GM23338 (cell line): ENCODE measurements around the gene SCARF1. TPM values are rescaled to one million over a fixed set of nuclear protein-coding genes. Genes with fewer than 3 reads are reported as not detected.
A peak's percentile ranks its signal among the peaks of the same experiment; 100 is the strongest.

Experiments
- ATAC-seq: fragments of 200-7000 bp; cut with Tn5 transposase; 3 replicates; pipeline ENCODE4 v1.9.1; 2020
- DNase-seq: peaks from one replicate; pipeline ENCODE4 v3.0.0-alpha.2; 2015; ENCODE audit warnings: low spot score
- H2AFZ ChIP-seq: fragments of 200-600 bp; sonication (generic); 2 replicates; pipeline ENCODE4 v1.8.0; 2016; ENCODE audit warnings: antibody characterized with exemption, mild to moderate bottlenecking, moderate library complexity
- H3F3A ChIP-seq: fragments of 200-600 bp; sonication (generic); replicated peaks from 2 replicates; pipeline ENCODE4 v1.8.0; 2017; ENCODE audit warnings: antibody characterized with exemption, mixed run types, low read depth
- H3K27ac ChIP-seq: fragments of 200-600 bp; sonication (generic); 2 replicates; pipeline ENCODE4 v1.6.1; 2016; ENCODE audit warnings: low read depth
- H3K27me3 ChIP-seq: fragments of 200-600 bp; sonication (generic); 2 replicates; pipeline ENCODE4 v1.8.0; 2016; ENCODE audit warnings: mild to moderate bottlenecking, mixed run types, moderate library complexity; ENCODE audit not compliant: insufficient read depth
- H3K36me3 ChIP-seq: fragments of 200-600 bp; sonication (generic); 2 replicates; pipeline ENCODE4 v1.8.0; 2016; ENCODE audit warnings: mild to moderate bottlenecking; ENCODE audit not compliant: insufficient read depth
- H3K4me1 ChIP-seq: fragments of 200-600 bp; sonication (generic); 2 replicates; pipeline ENCODE4 v1.8.0; 2016; ENCODE audit warnings: mild to moderate bottlenecking, moderate library complexity; ENCODE audit not compliant: insufficient read depth
- H3K4me2 ChIP-seq: fragments of 200-600 bp; sonication (generic); 2 replicates; pipeline ENCODE4 v1.7.1; 2017; ENCODE audit warnings: mixed run types
- H3K4me3 ChIP-seq: fragments of 200-600 bp; sonication (generic); 2 replicates; pipeline ENCODE4 v1.6.1; 2016; ENCODE audit warnings: mixed run types
- H3K79me2 ChIP-seq: fragments of 200-600 bp; sonication (generic); replicated peaks from 2 replicates; pipeline ENCODE4 v1.8.0; 2017; ENCODE audit warnings: mild to moderate bottlenecking; ENCODE audit not compliant: insufficient read depth
- H3K9me2 ChIP-seq: fragments of 200-600 bp; sonication (generic); 2 replicates; pipeline ENCODE4 v1.8.0; 2017; ENCODE audit not compliant: insufficient read depth
- H4K20me1 ChIP-seq: fragments of 200-600 bp; sonication (generic); replicated peaks from 2 replicates; pipeline ENCODE4 v1.8.0; 2017; ENCODE audit warnings: mild to moderate bottlenecking; ENCODE audit not compliant: insufficient read depth
- H3K27ac Mint-ChIP-seq: 2 replicates; pipeline ENCODE4 v1.8.0; 2020; ENCODE audit warnings: inconsistent platforms, mild to moderate bottlenecking, moderate library complexity, mixed read lengths
- H3K27me3 Mint-ChIP-seq: 3 replicates; pipeline ENCODE4 v1.8.0; 2022; ENCODE audit warnings: low read depth, mild to moderate bottlenecking, moderate library complexity, mixed read lengths, inconsistent platforms; ENCODE audit not compliant: insufficient read depth, poor library complexity
- H3K36me3 Mint-ChIP-seq: 3 replicates; pipeline ENCODE4 v1.8.0; 2021; ENCODE audit warnings: low read depth, mild to moderate bottlenecking, inconsistent platforms, moderate library complexity, mixed read lengths
- H3K4me1 Mint-ChIP-seq: 3 replicates; pipeline ENCODE4 v1.8.0; 2020; ENCODE audit warnings: mild to moderate bottlenecking, inconsistent platforms, mixed read lengths
- H3K4me3 Mint-ChIP-seq: 3 replicates; pipeline ENCODE4 v1.8.0; 2021; ENCODE audit warnings: moderate library complexity, mild to moderate bottlenecking, inconsistent platforms, mixed read lengths
- H3K9me3 Mint-ChIP-seq: 3 replicates; pipeline ENCODE4 v1.8.0; 2020; ENCODE audit warnings: moderate library complexity, mild to moderate bottlenecking, inconsistent platforms, mixed read lengths
- CREB1 ChIP-seq: fragments of 250-450 bp; sonication (Bioruptor Pico); IDR thresholded peaks from 2 replicates; pipeline ENCODE4 v1.5.0; 2020; ENCODE audit warnings: low read depth, mild to moderate bottlenecking, moderate library complexity
- CTCF ChIP-seq, 2 experiments: fragments of 200-600 bp in 1 of 2; sonication (generic) in 1 of 2; conservative IDR thresholded peaks; 2 replicates each; pipeline versions ENCODE4 v1.5.1 to v1.6.1; 2016 to 2017; ENCODE audit warnings: antibody characterized with exemption in 2 of 2, low read depth in 2 of 2, mild to moderate bottlenecking in 2 of 2, moderate library complexity in 1 of 2
- NANOG ChIP-seq: IDR thresholded peaks from 2 replicates; pipeline ENCODE4 v1.6.1; 2016; ENCODE audit warnings: antibody characterized with exemption, borderline replicate concordance
- POLR2AphosphoS5 ChIP-seq: IDR thresholded peaks from 2 replicates; pipeline ENCODE4 v1.6.1; 2016; ENCODE audit warnings: antibody characterized with exemption, low read depth
- REST ChIP-seq: IDR thresholded peaks from one replicate; pipeline ENCODE4 v1.6.1; 2018; ENCODE audit warnings: antibody characterized with exemption; ENCODE audit not compliant: unreplicated experiment
- STAT1 ChIP-seq: IDR thresholded peaks from one replicate; pipeline ENCODE4 v1.6.1; 2016; ENCODE audit warnings: antibody characterized with exemption; ENCODE audit not compliant: unreplicated experiment
- ZNF331 ChIP-seq: fragments of 250-450 bp; sonication (Bioruptor Pico); IDR thresholded peaks from 2 replicates; pipeline ENCODE4 v1.5.0; 2020; ENCODE audit warnings: low read depth, mild to moderate bottlenecking, moderate library complexity
- ZNF462 ChIP-seq: fragments of 250-450 bp; sonication (Bioruptor Pico); IDR thresholded peaks from 2 replicates; pipeline ENCODE4 v1.5.0; 2020; ENCODE audit warnings: mild to moderate bottlenecking, moderate library complexity
- polyA plus RNA-seq: library from polyadenylated mRNA; unstranded; fragments of >200 nt; fragmentation: Nextera tagmentation; extraction: Ambion mirVana; gene quantifications from 2 replicates; pipeline ENCODE4 v1.2.1, GENCODE V29; 2016
- total RNA-seq: library from RNA; depleted of rRNA; stranded (reverse); fragments of >200 nt; shearing (Covaris generic); gene quantifications from 2 replicates; pipeline ENCODE4 v1.2.3, GENCODE V29; 2014

The SCARF1 gene
- total and polyA plus RNA-seq, 2 experiments from 2014 or later: 0.76 to 1.6 TPM

GRCh38 chr17:1617620-1618174, 27.8 kb downstream of the SCARF1 start:
- Mint-ChIP-seq H3K9me3 (no peaks in the 10 kb centered on the region), H3K27me3 (peaks cover 5% of the 10 kb centered on the region), H3K4me3 (no peak overlapping the region), H3K36me3 (0 out of 3 replicates have a peak, but pooled peaks cover 3% of the 10 kb centered on the region), H3K27ac (no peak overlapping the region), H3K4me1 (peaks cover 8% of the 10 kb centered on the region; the same call in 2 of the 3 replicates)
- no peaks in the 10 kb centered on the region for H4K20me1 ChIP-seq
- no peak overlapping the region for H2AFZ ChIP-seq
- no peaks in the 10 kb centered on the region for H3K36me3 ChIP-seq
- H3K9me2 ChIP-seq: no peaks in the 10 kb centered on the region
- ATAC-seq (no peak), DNase-seq (no peak)
- H3K27ac ChIP-seq: no peak overlapping the region
- TF ChIP-seq ZNF331 (CRISPR knock-in tag) (no peak), POLR2AphosphoS5 (no peak), ZNF462 (CRISPR knock-in tag) (no peak), NANOG (no peak), STAT1 (no peak), CREB1 (no peak), CTCF (conservative IDR thresholded peaks at IDR 0.05; ENCODE audit: low read depth in 2 of 2) (peak in 1 of 2 experiments; percentile 37; a peak in 2 of 4 replicates), REST (no peak)
- no peaks in the 10 kb centered on the region for H3K27me3 ChIP-seq
- H3K4me1 ChIP-seq: no peaks in the 10 kb centered on the region
- no peak overlapping the region for H3K4me3 ChIP-seq
- H3F3A ChIP-seq: no peaks in the 10 kb centered on the region
- H3K79me2 ChIP-seq: no peaks in the 10 kb centered on the region
- H3K4me2 ChIP-seq: no peak overlapping the region
